ENCODE results near the gene RGPD4. TPM values are rescaled to one million over a fixed set of nuclear protein-coding genes. Genes with fewer than 3 reads are reported as not detected.
"Not testable (repeated sequence)": the region's sequence is repeated elsewhere in the genome, so short reads cannot be mapped to it uniquely, and the experiment has no call there.

The RGPD4 gene
- not detected for total RNA-seq

DNA sequence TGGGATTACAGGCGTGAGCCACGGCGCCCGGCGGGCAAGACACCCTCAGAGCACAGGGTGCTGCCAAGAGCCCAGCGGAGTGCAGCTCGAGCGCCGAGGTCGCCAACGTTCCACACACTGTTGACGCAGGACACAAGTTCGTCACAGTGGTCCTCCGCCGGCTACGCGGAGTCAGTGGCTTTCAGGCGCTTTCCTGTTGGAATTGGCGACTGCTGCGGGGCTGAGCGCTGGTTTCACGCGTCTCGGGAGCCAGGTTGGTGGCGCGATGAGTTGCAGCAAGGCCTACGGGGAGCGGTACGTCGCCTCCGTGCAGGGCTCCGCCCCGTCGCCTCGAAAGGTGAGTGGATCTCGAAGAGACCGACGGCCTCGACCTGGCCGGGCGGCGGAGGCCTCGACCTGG lies at the start of gene RGPD4:
Gene RGPD4 (plus strand): TSS at position 144 of the 400 bp plus-strand sequence. CDS start 122 bp downstream, at position 266.
- DNase-seq: not testable (repeated sequence)

DNA sequence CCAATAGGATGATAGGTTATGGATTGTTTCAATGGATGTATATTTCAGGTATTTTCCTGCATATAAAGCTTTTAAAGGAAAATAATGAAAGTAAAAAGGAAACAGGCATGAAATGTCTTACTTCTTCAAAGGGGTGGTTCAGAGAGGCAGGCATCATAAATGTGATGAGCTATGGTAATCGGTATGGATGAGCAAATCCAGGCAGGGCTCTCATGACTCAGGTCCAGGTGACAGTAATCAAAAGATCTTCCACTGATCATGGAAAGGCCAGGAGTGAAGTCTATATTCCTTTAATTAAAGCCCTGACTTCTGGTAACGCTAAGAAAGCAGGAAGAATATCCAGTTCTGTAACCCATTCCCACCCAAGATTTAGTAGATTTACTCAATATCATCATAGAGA lies 48.7 kb upstream of the RGPD4 start:
- DNase-seq: no peak

DNA sequence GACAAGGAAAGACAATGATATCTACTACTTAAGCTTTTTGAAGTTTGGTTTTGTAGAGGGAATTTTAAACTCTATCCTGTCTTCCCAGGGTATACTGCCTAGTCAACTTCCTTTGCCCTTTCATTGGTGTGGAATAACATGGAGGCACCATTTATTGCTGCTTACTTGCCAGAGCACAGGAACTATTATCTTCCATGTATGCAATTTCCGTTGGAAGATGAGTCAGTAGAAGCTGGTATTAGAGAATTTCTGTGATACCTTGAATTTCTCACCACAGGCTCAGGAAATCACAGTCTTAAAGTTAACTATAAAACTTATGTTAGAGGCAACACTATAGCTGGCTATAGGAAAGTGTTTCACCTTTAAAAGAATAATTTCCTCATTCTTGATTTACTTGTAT lies 40.9 kb upstream of the RGPD4 start:
- DNase-seq: no peak

DNA sequence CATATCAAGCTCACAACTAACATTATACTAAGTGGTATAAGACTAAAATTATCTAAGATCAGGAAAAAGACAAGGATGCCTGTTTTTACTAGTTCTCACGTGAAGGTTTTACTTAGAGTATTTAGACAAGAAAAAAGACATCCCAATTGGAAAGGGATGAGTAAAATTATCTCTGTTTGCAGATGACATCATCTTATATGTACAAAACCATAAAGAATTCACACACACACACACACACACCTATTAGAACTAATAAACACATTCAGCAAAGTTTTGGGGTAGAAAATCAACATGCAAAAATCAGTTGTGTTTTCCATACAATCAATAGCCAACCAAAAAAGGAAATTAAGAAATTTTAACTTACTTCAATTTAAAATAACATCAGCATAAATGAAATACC lies 35.9 kb upstream of the RGPD4 start:
- no peak for DNase-seq

DNA sequence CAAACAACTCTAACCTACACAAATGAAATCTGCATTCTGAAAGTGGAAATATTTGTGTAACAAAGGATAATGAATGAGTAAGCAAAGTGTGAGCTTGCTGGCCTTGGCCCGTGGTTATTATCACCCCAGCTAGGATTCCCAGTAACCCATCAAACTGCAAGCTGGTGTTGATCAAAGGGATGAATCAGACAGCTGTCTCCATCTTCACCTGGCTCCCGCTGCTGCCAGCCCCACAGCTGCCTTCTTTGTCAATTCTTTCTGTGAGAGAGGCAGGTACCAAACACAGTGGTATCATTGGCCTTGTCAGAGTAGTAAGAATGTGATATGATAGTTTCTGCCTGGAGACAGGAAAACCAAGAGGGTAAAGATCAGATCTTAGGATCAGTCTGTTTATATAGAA lies 25.2 kb upstream of the RGPD4 start:
- no peak for DNase-seq

DNA sequence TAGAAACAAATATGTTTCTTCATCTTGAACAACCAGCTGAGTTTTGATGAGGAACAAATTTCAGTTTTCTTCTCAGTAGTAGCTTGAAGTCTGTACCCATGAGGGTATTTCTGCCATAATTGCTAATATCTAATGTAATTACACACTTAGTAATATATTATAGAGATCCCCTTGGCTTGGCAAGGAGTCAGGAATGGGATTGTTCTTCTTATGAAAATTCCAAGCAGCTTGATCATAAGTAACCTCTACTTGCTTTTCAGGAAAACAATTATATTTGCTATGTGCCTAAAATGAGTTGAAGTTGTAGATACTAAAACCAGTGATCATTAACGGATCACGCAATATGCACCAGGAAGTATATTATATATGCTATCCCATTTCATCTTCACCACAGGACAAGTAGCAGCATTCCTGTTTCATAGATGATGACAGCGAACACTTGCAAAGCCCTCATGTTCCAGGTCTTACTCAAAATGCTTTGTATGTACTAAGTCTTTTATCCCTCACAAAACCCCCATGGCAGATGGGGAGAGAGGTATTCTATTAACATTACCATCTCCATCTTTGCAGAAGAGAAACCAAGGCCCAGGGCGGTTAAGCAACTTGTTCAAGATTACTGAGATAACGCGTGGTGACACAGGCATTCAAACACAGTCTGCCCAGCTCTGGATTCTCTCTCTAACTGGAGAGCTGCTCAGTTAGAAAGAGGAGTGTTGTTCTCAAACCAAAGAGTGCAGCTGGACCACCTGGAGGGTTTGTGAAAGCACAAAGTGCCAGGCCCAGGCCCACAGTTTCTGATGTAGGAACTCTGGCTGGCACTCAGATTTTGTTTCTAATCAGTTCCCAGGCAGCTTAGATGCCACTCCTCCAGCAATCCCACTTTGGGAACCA lies 21.8 kb upstream of the RGPD4 start:
- DNase-seq: no peak

DNA sequence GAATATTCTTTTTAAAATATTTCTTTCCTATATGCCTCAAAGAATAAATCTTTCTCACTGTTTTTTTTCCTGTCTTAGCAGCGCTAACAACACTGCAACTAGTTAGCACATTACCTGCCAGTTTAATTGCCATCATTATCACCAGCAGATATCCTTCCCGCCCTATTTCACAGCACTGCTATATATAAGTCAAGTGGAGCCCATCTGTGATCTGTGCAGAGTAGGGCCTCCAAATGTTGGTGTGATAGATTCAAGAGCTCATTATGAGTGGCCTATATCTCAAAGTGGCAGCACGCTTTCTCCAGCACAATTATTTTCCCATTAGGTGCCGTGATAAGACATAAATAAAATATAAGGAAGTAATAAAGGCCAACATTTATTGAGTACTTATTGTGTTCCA lies 19.8 kb upstream of the RGPD4 start:
- no peak for DNase-seq

DNA sequence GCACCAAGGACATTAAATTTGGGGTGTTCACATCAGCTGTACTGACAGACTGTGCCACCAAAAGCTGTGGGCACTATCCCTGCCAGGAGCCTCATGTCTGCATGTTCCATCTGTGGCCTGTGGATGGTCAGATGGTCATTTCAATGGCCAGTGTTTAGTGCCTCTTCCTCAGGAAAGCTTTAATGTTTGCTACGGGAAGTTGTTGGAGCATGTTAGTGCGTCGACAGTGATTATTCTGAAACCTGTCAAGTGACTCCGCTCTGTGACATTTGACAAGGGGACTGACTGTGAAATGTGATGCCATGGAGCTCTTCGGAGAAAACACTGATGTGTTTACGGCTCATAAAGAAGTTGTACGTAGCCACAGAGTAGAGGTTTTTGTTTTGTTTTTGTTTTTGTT lies 18.7 kb upstream of the RGPD4 start:
- no peak for DNase-seq

DNA sequence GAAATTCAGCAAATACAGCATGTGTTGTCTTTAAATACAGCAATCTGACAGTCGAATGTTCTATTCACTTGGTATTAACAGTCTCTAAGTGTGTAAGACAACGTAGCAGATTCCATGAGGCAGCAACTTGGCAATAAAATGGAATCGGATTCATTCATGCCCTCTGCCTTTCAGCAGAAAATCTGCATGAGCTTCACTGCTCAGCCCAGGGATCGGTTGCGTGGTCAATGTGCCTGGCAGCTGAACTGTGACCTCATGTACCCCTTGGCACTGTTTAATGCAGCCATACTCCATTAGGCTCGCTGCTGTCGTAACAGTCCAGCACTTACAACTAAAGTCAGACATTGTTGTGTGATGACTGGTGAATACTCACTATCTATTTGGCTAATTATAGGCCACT lies 17.7 kb upstream of the RGPD4 start:
- peak; percentile 40 for DNase-seq

DNA sequence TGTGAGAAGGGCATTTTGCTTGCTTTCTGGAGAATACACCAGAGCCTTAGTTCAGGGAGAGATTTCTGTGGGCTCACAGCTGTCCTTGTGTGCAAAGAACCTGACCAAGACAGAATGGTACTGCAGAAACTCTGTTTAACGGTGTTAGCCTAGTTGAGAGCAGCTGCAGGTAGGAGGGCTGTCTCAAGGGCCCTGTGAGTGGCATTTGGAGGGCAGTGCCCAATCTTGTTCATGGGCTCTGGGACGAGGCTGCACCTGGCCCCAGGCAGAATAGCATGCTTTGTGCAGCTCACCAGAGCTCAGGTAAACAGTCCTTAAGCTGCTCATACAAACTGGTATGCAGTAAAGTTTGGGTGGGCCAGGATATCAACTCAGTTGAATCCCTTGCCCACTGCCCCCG lies 16.9 kb upstream of the RGPD4 start:
- DNase-seq: no peak

DNA sequence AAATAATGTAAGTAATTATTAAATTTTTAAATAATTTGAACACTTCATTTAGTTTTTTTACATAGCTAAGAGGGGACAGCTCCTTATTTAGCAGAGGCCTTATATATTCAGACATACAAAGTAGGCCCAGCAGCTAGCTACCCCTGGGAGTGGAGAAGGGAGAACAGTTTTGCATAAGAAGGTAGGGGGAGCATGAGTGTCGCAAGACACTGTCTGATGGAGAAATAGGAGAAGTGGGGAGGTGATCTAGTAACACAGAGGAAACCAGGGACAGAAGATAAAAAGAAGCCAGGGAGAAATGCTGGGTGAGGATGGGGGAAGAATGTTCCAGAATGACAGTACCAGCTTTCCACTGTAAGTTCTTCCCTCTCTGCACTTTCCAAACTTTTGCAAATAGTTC lies 16.0 kb upstream of the RGPD4 start:
- DNase-seq: no peak

DNA sequence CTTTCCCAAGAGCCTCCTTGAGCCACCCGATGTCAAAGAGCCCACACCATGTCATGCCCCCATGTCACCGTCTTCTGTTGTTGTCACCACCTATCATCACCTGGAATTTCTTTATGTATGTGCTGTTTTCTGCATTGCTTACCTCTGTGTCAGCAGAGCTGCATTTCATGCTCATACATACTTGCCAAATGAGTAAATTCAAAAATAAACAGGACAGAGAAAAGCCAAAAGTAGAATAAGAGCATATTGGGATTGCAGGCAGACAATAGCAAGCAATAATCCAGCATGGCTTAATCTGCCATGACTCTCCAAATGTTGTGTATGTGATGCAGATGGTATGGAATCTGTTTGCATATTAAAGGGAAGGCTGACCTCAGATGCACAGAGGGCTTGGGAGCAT lies 15.3 kb upstream of the RGPD4 start:
- no peak for DNase-seq

DNA sequence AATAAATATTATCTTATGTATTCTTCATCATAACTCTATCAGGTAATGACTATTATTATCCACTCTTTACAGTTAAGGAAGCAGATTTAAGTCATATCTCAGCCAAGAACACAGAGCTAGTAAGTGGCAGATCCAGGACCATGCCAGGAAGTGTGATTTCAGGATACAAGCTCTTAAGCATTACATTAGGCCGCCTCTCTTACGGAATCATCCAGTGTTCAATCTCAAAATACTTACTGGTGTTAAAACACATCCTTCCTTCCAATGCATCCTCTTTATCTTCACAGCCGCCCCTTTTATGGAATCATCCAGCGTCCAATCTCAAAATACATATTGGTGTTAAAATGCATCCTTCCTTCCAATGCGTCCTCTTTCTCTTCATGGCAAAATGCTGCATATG lies 14.7 kb upstream of the RGPD4 start:
- no peak for DNase-seq

DNA sequence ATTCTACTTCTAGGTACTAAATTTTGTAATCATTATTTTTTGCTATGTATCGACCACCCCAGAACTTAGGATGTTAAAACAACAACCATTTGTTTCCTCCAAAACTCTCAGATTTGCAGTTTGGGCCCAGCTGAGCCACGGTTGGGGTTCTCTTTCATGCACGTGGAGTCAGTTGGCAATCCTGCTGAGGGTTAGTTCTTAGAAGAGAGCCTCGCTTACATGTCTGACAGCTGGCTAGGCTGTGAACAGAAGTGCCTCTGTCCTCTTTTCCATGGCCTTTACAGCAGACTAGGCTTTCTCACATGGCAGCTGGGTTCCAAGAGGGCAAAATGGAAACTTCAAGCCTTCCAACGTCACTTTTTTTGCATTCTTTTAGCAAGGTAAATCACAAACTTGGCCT lies 9.3 kb upstream of the RGPD4 start:
- DNase-seq: peak; percentile 41

DNA sequence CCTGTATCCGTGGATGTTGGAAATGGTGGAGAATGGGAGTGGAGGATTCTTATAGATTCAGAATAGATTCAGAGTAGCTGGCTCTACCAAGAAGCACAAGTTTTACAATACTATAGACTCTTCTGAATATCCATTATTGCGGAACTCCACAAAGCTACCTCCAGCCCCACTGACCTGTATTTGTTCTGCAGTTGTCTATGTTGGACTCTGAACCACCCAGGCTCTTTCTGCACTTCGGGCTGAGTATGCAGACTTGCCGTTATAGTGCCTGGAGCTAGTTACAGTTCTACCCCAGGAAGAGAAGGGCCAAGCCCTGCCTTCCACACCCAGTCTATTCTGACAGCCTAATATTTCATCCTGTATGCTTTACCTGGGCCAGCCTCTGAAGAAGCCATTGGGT lies 4.4 kb upstream of the RGPD4 start:
- DNase-seq: no peak

DNA sequence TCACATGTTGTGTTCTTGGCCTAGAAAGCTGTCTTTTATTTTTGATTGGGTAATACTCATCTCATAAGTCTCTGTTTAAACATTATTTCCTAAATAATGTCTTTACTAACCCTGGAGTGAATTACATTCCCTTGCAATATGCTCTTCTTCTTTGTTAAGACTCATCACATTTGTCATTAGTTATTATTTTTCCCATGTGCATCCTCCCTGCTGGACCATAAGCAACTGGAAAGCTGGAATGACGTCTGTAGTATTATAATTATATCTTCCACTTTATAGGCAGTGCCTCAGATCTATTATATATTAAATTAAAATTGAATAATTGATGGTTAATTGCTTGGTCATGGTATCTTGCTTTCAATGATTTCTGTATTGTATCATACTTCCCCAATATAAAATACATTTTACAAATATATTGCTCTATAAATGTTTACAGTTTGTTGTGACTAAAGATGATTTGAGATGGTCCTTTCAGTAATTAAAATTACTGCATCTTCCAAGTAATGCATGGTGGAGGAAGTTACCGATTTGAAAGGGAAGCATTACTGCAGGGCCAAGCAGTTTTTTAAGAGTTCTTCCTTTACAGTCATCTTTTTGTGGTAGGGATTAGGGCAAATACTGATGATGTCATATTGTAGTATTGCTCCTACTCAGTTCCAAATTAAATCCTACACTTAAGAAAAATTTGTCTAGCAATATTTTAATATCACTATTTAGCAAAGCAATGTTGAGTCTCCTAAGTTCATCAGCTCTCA lies 2.1 kb upstream of the RGPD4 start:
- DNase-seq: no peak

DNA sequence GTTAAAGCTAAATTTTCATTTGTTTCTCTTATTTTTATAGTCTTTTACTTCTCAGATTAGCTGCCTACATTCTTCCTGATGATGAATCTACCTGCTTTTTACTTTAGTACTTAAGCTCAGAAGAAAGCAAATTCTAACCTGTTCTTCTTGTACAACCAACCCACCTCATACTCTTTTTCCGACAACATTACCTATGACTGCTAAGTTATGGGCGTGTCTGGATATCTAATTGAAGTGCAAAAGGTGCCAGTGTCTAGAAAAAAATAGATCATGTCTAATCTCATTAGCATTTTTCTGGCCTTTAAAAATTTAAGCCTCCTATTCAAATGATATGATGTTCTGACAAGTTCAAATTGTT lies 1.5 kb upstream of the RGPD4 start:
- DNase-seq: no peak

DNA sequence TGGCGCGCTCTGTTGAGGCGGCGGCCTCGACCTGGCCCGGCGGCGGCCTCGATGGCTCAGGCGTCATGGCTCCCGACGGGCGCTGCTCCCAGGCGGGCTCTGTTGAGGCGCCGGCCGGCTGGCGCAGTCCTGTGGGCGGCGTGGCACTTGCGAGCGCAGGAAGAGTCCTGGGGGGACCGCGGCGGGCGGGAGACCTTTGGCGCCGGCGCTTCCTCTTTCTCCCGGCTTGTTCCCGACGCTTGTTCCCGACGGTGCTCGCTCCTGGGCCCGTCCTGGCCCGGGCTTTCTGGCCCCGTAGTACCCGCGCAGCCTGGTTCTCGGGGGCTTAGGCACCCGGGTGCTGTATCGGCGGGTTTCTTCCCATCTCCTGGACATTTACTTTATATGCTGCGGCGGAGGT lies 2.8 kb downstream of the RGPD4 start:
- DNase-seq: not testable (repeated sequence)

DNA sequence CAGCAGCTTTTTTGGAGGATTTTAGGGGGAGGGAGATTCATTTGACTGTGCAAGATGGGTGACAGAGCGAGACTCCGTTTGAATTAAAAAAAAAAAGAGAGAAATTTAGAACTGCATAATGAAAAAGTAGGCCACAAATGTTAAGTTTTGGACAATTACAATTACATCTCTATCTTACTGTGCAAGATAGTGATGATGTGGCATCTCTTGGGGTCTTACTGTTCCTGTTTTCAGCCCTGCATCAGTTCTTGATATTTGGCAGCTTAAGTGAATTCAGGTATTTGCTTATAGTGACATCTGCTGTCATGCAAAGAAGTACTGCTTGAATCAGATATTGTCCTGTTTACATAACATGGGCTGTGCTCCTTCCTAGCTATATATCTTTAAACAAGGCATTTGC lies 6.5 kb downstream of the RGPD4 start:
- not testable (repeated sequence) for DNase-seq

DNA sequence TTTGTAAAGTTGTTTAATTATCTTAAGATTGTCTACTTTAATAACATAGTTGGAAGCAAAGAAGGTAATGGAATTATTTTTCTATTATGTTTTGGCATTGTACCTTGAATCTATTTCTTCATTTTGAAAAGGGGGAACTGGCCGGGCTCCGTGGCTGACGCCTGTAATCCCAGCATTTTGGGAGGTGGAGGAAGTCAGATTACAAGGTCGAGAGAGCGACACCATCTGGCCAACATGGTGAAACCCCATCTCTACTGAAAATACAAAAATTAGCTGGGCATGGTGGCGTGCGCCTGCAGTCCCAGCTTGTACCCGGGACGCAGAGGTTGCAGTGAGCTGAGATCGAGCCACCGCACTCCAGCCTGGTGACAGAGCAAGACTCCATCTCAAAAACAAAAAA lies 6.9 kb downstream of the RGPD4 start:
- DNase-seq: not testable (repeated sequence)

DNA sequence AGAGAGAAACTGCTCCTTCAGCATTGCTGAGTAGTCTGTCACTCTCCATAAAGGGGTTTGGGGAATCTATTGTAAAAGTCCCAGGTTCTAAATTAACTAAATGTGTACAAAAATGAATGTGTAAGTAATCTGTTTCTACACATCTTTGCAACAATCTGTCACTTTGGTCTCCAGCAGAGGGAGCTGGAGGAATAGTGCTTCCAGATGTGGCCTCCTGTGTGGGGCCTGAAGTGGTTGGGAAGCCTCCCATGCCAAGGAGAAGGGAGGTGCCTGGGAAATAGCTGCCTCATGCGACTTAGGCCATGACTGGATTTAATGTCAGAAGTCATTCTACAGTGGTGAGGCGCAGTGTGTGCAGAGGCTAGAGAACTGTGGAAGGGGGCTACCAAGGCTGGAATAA lies 89.4 kb downstream of the RGPD4 start:
- not testable (repeated sequence) for DNase-seq

DNA sequence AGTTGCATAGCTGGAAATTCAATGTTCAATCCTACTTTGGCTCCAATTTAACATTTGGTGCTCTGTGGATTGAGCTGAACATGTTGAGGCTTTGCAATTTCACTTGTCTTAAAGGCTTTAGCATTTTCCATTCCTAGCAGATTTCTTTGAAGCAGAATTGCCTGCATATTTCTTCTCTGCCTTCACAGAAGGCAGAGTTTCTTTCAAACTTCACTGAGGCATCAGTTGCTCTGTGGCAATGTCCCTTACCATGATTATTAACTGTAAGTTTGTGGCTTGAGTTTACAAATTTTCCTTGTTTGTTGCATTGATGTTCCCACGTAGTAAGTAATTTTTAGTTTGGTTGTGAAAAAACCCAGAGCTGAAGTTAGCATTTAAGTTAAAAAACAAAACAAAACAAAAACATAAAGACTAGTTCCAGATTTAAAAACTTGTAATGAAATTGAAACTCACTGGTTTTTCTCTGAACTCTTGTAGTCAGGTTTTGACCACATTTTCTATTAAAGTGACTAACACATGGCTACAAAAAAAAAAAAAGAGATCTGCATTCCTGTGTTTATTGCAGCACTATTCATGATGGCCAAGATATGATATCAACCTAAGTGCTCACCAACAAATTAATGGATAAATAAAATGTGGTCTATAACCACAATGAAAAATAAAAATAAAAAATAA lies 90.1 kb downstream of the RGPD4 start:
- DNase-seq: not testable (repeated sequence)

DNA sequence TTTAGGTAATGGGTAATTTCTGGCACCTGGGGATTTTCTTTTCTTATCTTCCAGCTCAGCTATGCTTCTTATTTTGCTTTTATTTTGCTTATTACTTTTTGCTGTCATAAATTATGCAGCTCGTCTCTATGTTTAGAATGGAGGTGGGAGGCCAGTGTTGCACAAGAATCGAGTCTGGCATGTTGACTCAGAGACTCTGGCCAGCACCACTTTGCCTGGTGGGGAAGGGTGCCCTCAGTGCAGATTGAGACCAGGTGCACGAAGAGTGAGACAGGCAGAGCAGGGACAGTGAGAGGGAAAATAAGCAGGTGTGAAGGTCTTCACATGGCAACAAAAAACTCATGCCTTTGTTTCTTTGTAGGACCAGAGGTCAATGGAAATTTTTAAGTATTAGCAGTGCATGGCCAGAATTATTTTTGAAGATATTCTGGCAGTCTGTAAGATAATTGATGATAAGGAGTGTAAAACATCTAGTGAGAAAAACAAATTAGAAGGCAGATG lies 100.4 kb downstream of the RGPD4 start:
- DNase-seq: no peak
